IMR-90 (cell line): ENCODE data around the gene HES1. TPM values are rescaled to one million over a fixed set of nuclear protein-coding genes. Genes with fewer than 3 reads are reported as not detected.

Experiments
- ATAC-seq: fragments of 200-7000 bp; cut with Tn5 transposase; 2 replicates; pipeline ENCODE4 v1.9.1; 2020; ENCODE audit warnings: low read depth, mild to moderate bottlenecking, moderate library complexity
- BruUV-seq: library from RNA; stranded (reverse); fragments of 400-500 nt; replicated peaks from 2 replicates; lab custom pipeline; 2021; lab: Mats Ljungman, UMichigan
- CTCF ChIA-PET: fragments of 300-600 bp; formaldehyde crosslinking; extraction: SDS; loops from one replicate; lab custom pipeline; 2021; ENCODE audit warnings: antibody characterized with exemption; lab: Yijun Ruan, JAX
- POLR2A ChIA-PET: fragments of 300-600 bp; sonication (Branson Sonifier 250); formaldehyde crosslinking; loops from one replicate; lab custom pipeline; 2022; ENCODE audit warnings: antibody characterized with exemption; ENCODE audit not compliant: unreplicated experiment; lab: Charles Lee
- DNase-seq: peaks from one replicate; pipeline ENCODE4 v3.0.0; 2013
- H2AFZ ChIP-seq: replicated peaks from 2 replicates; pipeline ENCODE3; 2013; ENCODE audit warnings: low read length, mild to moderate bottlenecking; ENCODE audit not compliant: poor library complexity
- H2AK5ac ChIP-seq: 2 replicates; pipeline ENCODE4 v1.6.1; 2013; ENCODE audit warnings: low read depth, low read length, inconsistent platforms
- H2AK9ac ChIP-seq: replicated peaks from 2 replicates; pipeline ENCODE3; 2013; ENCODE audit warnings: mild to moderate bottlenecking, low read depth, low read length, moderate library complexity; ENCODE audit not compliant: poor library complexity
- H2BK120ac ChIP-seq: 2 replicates; pipeline ENCODE4 v1.6.1; 2013; ENCODE audit warnings: low read depth, low read length, inconsistent platforms
- H2BK15ac ChIP-seq: 3 replicates; pipeline ENCODE4 v1.6.1; 2013; ENCODE audit warnings: low read depth, low read length, inconsistent platforms
- H2BK20ac ChIP-seq: 2 replicates; pipeline ENCODE4 v1.6.1; 2013; ENCODE audit warnings: low read depth, mild to moderate bottlenecking, inconsistent platforms, low read length, moderate library complexity
- H2BK5ac ChIP-seq: 2 replicates; pipeline ENCODE4 v1.6.1; 2013; ENCODE audit warnings: mild to moderate bottlenecking, low read depth, low read length, inconsistent platforms; ENCODE audit not compliant: poor library complexity, severe bottlenecking
- H3K14ac ChIP-seq: replicated peaks from 2 replicates; pipeline ENCODE4 v1.6.1; 2013; ENCODE audit warnings: low read depth, low read length, inconsistent platforms
- H3K18ac ChIP-seq: 2 replicates; pipeline ENCODE4 v1.6.1; 2013; ENCODE audit warnings: low read depth, low read length, control low read depth
- H3K23ac ChIP-seq: 2 replicates; pipeline ENCODE4 v1.6.1; 2013; ENCODE audit warnings: low read depth, low read length, inconsistent platforms
- H3K27ac ChIP-seq: 2 replicates; pipeline ENCODE4 v1.5.1; 2013; ENCODE audit warnings: mild to moderate bottlenecking, control low read depth, low read length; ENCODE audit not compliant: insufficient read depth
- H3K27me3 ChIP-seq: 2 replicates; pipeline ENCODE4 v1.6.1; 2013; ENCODE audit warnings: low read length; ENCODE audit not compliant: control insufficient read depth, insufficient read depth
- H3K36me3 ChIP-seq: 2 replicates; pipeline ENCODE4 v1.6.1; 2013; ENCODE audit warnings: low read length, mixed read lengths; ENCODE audit not compliant: control insufficient read depth, insufficient read depth
- H3K4ac ChIP-seq: 2 replicates; pipeline ENCODE4 v1.6.1; 2013; ENCODE audit warnings: low read depth, low read length, inconsistent platforms
- H3K4me1 ChIP-seq: 2 replicates; pipeline ENCODE4 v1.6.1; 2013; ENCODE audit warnings: low read length, mixed read lengths; ENCODE audit not compliant: control insufficient read depth, insufficient read depth
- H3K4me2 ChIP-seq: 2 replicates; pipeline ENCODE4 v1.6.1; 2013; ENCODE audit warnings: low read depth, mild to moderate bottlenecking, control low read depth, low read length, moderate library complexity
- H3K4me3 ChIP-seq: 2 replicates; pipeline ENCODE4 v1.5.1; 2013; ENCODE audit warnings: low read depth, mild to moderate bottlenecking, control low read depth, low read length, moderate library complexity; ENCODE audit not compliant: insufficient read depth
- H3K56ac ChIP-seq: 2 replicates; pipeline ENCODE4 v1.6.1; 2013; ENCODE audit warnings: low read length, inconsistent platforms; ENCODE audit not compliant: insufficient read depth; ENCODE audit errors: extremely low read depth
- H3K79me1 ChIP-seq, 2 experiments: 2 replicates each; pipeline ENCODE4 v1.6.1; 2013; ENCODE audit warnings: low read length in 2 of 2, inconsistent platforms in 1 of 2, low read depth in 1 of 2
- H3K9ac ChIP-seq: 2 replicates; pipeline ENCODE4 v1.6.1; 2013; ENCODE audit warnings: low read depth, low read length, control low read depth
- H3K9me1 ChIP-seq: 2 replicates; pipeline ENCODE4 v1.6.1; 2013; ENCODE audit warnings: low read length, inconsistent platforms; ENCODE audit not compliant: insufficient read depth
- H3K9me3 ChIP-seq: 2 replicates; pipeline ENCODE4 v1.6.1; 2013; ENCODE audit warnings: low read length; ENCODE audit not compliant: control insufficient read depth, insufficient read depth
- H4K20me1 ChIP-seq: 2 replicates; pipeline ENCODE4 v1.6.1; 2013; ENCODE audit warnings: low read length, inconsistent platforms; ENCODE audit not compliant: insufficient read depth
- H4K5ac ChIP-seq: 2 replicates; pipeline ENCODE4 v1.6.1; 2013; ENCODE audit warnings: mild to moderate bottlenecking, low read depth, low read length, control low read depth
- H4K8ac ChIP-seq, 2 experiments: 2 replicates each; pipeline ENCODE4 v1.6.1; 2013; ENCODE audit warnings: low read depth in 2 of 2, low read length in 2 of 2, control low read depth in 1 of 2, inconsistent platforms in 1 of 2
- H4K91ac ChIP-seq: 2 replicates; pipeline ENCODE4 v1.6.1; 2013; ENCODE audit warnings: low read depth, low read length, inconsistent platforms; ENCODE audit not compliant: insufficient read depth
- BHLHE40 ChIP-seq: fragments of 150-350 bp; IDR thresholded peaks from 2 replicates; pipeline ENCODE4 v1.6.1; 2016; ENCODE audit warnings: mild to moderate bottlenecking, low read depth, low read length
- FOS ChIP-seq: fragments of 150-350 bp; IDR thresholded peaks from 2 replicates; pipeline ENCODE4 v1.6.1; 2016; ENCODE audit warnings: low read depth, low read length
- MAZ ChIP-seq: IDR thresholded peaks from 2 replicates; pipeline ENCODE4 v1.6.1; 2012; ENCODE audit warnings: low read depth, mild to moderate bottlenecking, low read length, improper control_type of control experiment, moderate library complexity, borderline replicate concordance
- MXI1 ChIP-seq: IDR thresholded peaks from 2 replicates; pipeline ENCODE4 v1.6.1; 2012; ENCODE audit warnings: low read depth, mild to moderate bottlenecking, low read length, moderate library complexity, borderline replicate concordance
- WGBS, 2 experiments: methylation state at CpG; one replicate each; pipeline versions ENCODE4 v1.1.5 to v1.1.7; 2013; ENCODE audit warnings: missing lambda C conversion rate in 2 of 2; ENCODE audit not compliant: insufficient read length in 1 of 2; ENCODE audit errors: extremely low coverage in 2 of 2; 5-methylcytosine and 5-hydroxymethylcytosine counted together
- dilution Hi-C: fragments of 300-500 bp; cut with HindIII; formaldehyde crosslinking; loops from one replicate; pipeline ENCODE4 v1.14.3; 2018; ENCODE audit warnings: low sequenced_read_pairs; ENCODE audit not compliant: unreplicated experiment
- in situ Hi-C: fragments of 300-500 bp; cut with MboI; formaldehyde crosslinking; loops from 3 replicates; pipeline ENCODE4 v1.14.3; 2019; ENCODE audit warnings: low sequenced_read_pairs, inconsistent platforms, mixed read lengths
- intact Hi-C: fragments of 100-400 bp; cut with micrococcal nuclease; formaldehyde crosslinking; loops from 2 replicates; pipeline ENCODE4 v1.10.0; 2022
- polyA plus RNA-seq, 3 experiments: library from polyadenylated mRNA; depleted of rRNA; stranded (reverse); fragments of >200 nt; gene quantifications; 2 replicates each; pipeline ENCODE4 v1.2.3, GENCODE V29; 2012; ENCODE audit warnings: low replicate concordance in 1 of 3
- total RNA-seq: library from RNA; depleted of rRNA; stranded (reverse); fragments of >200 nt; gene quantifications from 2 replicates; pipeline ENCODE4 v1.2.3, GENCODE V29; 2012
- TF ChIP-seq, protein P1 (sequence below): fragments of 150-350 bp; IDR thresholded peaks from 2 replicates; pipeline ENCODE4 v1.6.1; 2017; ENCODE audit warnings: mild to moderate bottlenecking, antibody characterized with exemption, low read length, low read depth

HES1 gene
- total and polyA plus RNA-seq, 2 of the 4 experiments (the other 2 are of a cell fraction): 3.6 to 6.7 TPM

DNA sequence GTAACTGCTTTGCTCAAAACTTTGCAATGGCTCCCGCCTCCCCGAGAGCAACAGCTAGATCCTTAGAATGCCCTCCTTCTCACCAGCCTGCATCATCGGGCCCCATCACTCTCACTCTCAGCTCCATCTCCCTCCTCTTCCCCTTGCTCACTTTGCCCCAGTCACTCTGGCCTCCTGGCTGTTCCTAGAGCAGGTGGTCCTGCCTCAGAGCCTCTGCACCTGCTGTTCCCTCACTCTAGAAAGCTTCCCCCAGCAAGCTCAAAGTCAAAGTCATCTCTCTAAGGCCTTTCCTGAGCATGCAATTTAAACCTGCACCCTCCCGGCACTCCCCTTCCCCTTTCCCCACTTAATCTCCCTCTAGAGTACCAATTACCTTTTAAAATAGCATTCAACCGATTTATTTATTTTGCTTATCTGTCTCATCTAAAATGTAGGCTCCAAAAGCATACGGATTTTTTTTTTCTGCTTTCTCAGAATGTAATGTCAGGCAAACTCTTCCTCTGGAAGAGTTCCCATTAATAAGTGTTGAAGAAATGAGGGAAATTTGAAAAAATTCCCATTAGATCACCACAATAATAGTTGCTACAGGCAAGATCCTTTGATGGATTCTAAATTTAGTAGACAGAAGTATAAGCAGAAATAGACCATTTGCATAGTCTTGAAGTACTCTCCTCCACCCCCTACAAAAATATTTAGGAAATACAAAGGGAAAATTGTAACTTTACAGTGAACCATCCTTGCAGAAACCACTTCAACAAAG is 15.9 kb upstream of the HES1 start:
- no peaks in the 10 kb centered on the region for H3K9me1 ChIP-seq
- H2AK5ac ChIP-seq: no peak overlapping the region
- in situ Hi-C loops: no loop called here
- H3K4me2 ChIP-seq: no peak overlapping the region
- no peak overlapping the region for H4K8ac ChIP-seq
- H3K36me3 ChIP-seq: no peaks in the 10 kb centered on the region
- no peak overlapping the region for H2AFZ ChIP-seq
- no peak overlapping the region for H3K14ac ChIP-seq
- no peak overlapping the region for H3K4me3 ChIP-seq
- no peak overlapping the region for H2BK15ac ChIP-seq
- H4K20me1 ChIP-seq: no peaks in the 10 kb centered on the region
- ATAC-seq (no peak), DNase-seq (no peak)
- H3K27me3 ChIP-seq: peaks cover 35% of the 10 kb centered on the region
- H3K56ac ChIP-seq: no peak overlapping the region
- no peak overlapping the region for H2BK120ac ChIP-seq
- dilution Hi-C loops: no loop called here
- BruUV-seq: no TSS peak
- intact Hi-C loops: no loop called here
- H3K79me1 ChIP-seq: no peaks in the 10 kb centered on the region
- H3K4ac ChIP-seq: no peak overlapping the region
- no peak overlapping the region for H2BK5ac ChIP-seq
- H3K9me3 ChIP-seq: no peaks in the 10 kb centered on the region
- peaks cover 3% of the 10 kb centered on the region for H3K4me1 ChIP-seq
- WGBS, 2 experiments: 85% methylated on average over 4 of the region's 6 CpGs; no CpG with 5 or more reads in 1 of the 2 experiments
- CTCF ChIA-PET: no interaction called here
- TF ChIP-seq BHLHE40 (no peak), FOS (no peak), MAZ (no peak), MXI1 (no peak)
- TF ChIP-seq, protein P1, sequence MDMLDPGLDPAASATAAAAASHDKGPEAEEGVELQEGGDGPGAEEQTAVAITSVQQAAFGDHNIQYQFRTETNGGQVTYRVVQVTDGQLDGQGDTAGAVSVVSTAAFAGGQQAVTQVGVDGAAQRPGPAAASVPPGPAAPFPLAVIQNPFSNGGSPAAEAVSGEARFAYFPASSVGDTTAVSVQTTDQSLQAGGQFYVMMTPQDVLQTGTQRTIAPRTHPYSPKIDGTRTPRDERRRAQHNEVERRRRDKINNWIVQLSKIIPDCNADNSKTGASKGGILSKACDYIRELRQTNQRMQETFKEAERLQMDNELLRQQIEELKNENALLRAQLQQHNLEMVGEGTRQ: no peak
- no peak overlapping the region for H2AK9ac ChIP-seq
- no peak overlapping the region for H2BK20ac ChIP-seq
- POLR2A ChIA-PET: no interaction called here
- no peak overlapping the region for H3K23ac ChIP-seq
- no peak overlapping the region for H4K91ac ChIP-seq
- H3K9ac ChIP-seq: no peak overlapping the region
- H3K27ac ChIP-seq: no peak overlapping the region
- H3K18ac ChIP-seq: no peak overlapping the region
- H4K5ac ChIP-seq: no peak overlapping the region
